IMR-90 (cell line): Measurements from ENCODE around the gene OVCA2. TPM values are rescaled to one million over a fixed set of nuclear protein-coding genes. Genes with fewer than 3 reads are reported as not detected.
A peak's percentile ranks its signal among the peaks of the same experiment; 100 is the strongest.

Source experiments
- ATAC-seq: fragments of 200-7000 bp; cut with Tn5 transposase; 2 replicates; pipeline ENCODE4 v1.9.1; 2020; ENCODE audit warnings: low read depth, mild to moderate bottlenecking, moderate library complexity
- BruUV-seq: library from RNA; stranded (reverse); fragments of 400-500 nt; replicated peaks from 2 replicates; lab custom pipeline; 2021; lab: Mats Ljungman, UMichigan
- CTCF ChIA-PET: fragments of 300-600 bp; formaldehyde crosslinking; extraction: SDS; loops from one replicate; lab custom pipeline; 2021; ENCODE audit warnings: antibody characterized with exemption; lab: Yijun Ruan, JAX
- POLR2A ChIA-PET: fragments of 300-600 bp; sonication (Branson Sonifier 250); formaldehyde crosslinking; loops from one replicate; lab custom pipeline; 2022; ENCODE audit warnings: antibody characterized with exemption; ENCODE audit not compliant: unreplicated experiment; lab: Charles Lee
- DNase-seq: peaks from one replicate; pipeline ENCODE4 v3.0.0; 2013
- H2AFZ ChIP-seq: replicated peaks from 2 replicates; pipeline ENCODE3; 2013; ENCODE audit warnings: low read length, mild to moderate bottlenecking; ENCODE audit not compliant: poor library complexity
- H2AK5ac ChIP-seq: 2 replicates; pipeline ENCODE4 v1.6.1; 2013; ENCODE audit warnings: low read depth, low read length, inconsistent platforms
- H2AK9ac ChIP-seq: replicated peaks from 2 replicates; pipeline ENCODE3; 2013; ENCODE audit warnings: mild to moderate bottlenecking, low read depth, low read length, moderate library complexity; ENCODE audit not compliant: poor library complexity
- H2BK120ac ChIP-seq: 2 replicates; pipeline ENCODE4 v1.6.1; 2013; ENCODE audit warnings: low read depth, low read length, inconsistent platforms
- H2BK15ac ChIP-seq: 3 replicates; pipeline ENCODE4 v1.6.1; 2013; ENCODE audit warnings: low read depth, low read length, inconsistent platforms
- H2BK20ac ChIP-seq: 2 replicates; pipeline ENCODE4 v1.6.1; 2013; ENCODE audit warnings: low read depth, mild to moderate bottlenecking, inconsistent platforms, low read length, moderate library complexity
- H2BK5ac ChIP-seq: 2 replicates; pipeline ENCODE4 v1.6.1; 2013; ENCODE audit warnings: mild to moderate bottlenecking, low read depth, low read length, inconsistent platforms; ENCODE audit not compliant: poor library complexity, severe bottlenecking
- H3K14ac ChIP-seq: replicated peaks from 2 replicates; pipeline ENCODE4 v1.6.1; 2013; ENCODE audit warnings: low read depth, low read length, inconsistent platforms
- H3K18ac ChIP-seq: 2 replicates; pipeline ENCODE4 v1.6.1; 2013; ENCODE audit warnings: low read depth, low read length, control low read depth
- H3K23ac ChIP-seq: 2 replicates; pipeline ENCODE4 v1.6.1; 2013; ENCODE audit warnings: low read depth, low read length, inconsistent platforms
- H3K27ac ChIP-seq: 2 replicates; pipeline ENCODE4 v1.5.1; 2013; ENCODE audit warnings: mild to moderate bottlenecking, control low read depth, low read length; ENCODE audit not compliant: insufficient read depth
- H3K27me3 ChIP-seq: 2 replicates; pipeline ENCODE4 v1.6.1; 2013; ENCODE audit warnings: low read length; ENCODE audit not compliant: control insufficient read depth, insufficient read depth
- H3K36me3 ChIP-seq: 2 replicates; pipeline ENCODE4 v1.6.1; 2013; ENCODE audit warnings: low read length, mixed read lengths; ENCODE audit not compliant: control insufficient read depth, insufficient read depth
- H3K4ac ChIP-seq: 2 replicates; pipeline ENCODE4 v1.6.1; 2013; ENCODE audit warnings: low read depth, low read length, inconsistent platforms
- H3K4me1 ChIP-seq: 2 replicates; pipeline ENCODE4 v1.6.1; 2013; ENCODE audit warnings: low read length, mixed read lengths; ENCODE audit not compliant: control insufficient read depth, insufficient read depth
- H3K4me2 ChIP-seq: 2 replicates; pipeline ENCODE4 v1.6.1; 2013; ENCODE audit warnings: low read depth, mild to moderate bottlenecking, control low read depth, low read length, moderate library complexity
- H3K4me3 ChIP-seq: 2 replicates; pipeline ENCODE4 v1.5.1; 2013; ENCODE audit warnings: low read depth, mild to moderate bottlenecking, control low read depth, low read length, moderate library complexity; ENCODE audit not compliant: insufficient read depth
- H3K56ac ChIP-seq: 2 replicates; pipeline ENCODE4 v1.6.1; 2013; ENCODE audit warnings: low read length, inconsistent platforms; ENCODE audit not compliant: insufficient read depth; ENCODE audit errors: extremely low read depth
- H3K79me1 ChIP-seq, 2 experiments: 2 replicates each; pipeline ENCODE4 v1.6.1; 2013; ENCODE audit warnings: low read length in 2 of 2, inconsistent platforms in 1 of 2, low read depth in 1 of 2
- H3K9ac ChIP-seq: 2 replicates; pipeline ENCODE4 v1.6.1; 2013; ENCODE audit warnings: low read depth, low read length, control low read depth
- H3K9me1 ChIP-seq: 2 replicates; pipeline ENCODE4 v1.6.1; 2013; ENCODE audit warnings: low read length, inconsistent platforms; ENCODE audit not compliant: insufficient read depth
- H3K9me3 ChIP-seq: 2 replicates; pipeline ENCODE4 v1.6.1; 2013; ENCODE audit warnings: low read length; ENCODE audit not compliant: control insufficient read depth, insufficient read depth
- H4K20me1 ChIP-seq: 2 replicates; pipeline ENCODE4 v1.6.1; 2013; ENCODE audit warnings: low read length, inconsistent platforms; ENCODE audit not compliant: insufficient read depth
- H4K5ac ChIP-seq: 2 replicates; pipeline ENCODE4 v1.6.1; 2013; ENCODE audit warnings: mild to moderate bottlenecking, low read depth, low read length, control low read depth
- H4K8ac ChIP-seq, 2 experiments: 2 replicates each; pipeline ENCODE4 v1.6.1; 2013; ENCODE audit warnings: low read depth in 2 of 2, low read length in 2 of 2, control low read depth in 1 of 2, inconsistent platforms in 1 of 2
- H4K91ac ChIP-seq: 2 replicates; pipeline ENCODE4 v1.6.1; 2013; ENCODE audit warnings: low read depth, low read length, inconsistent platforms; ENCODE audit not compliant: insufficient read depth
- BHLHE40 ChIP-seq: fragments of 150-350 bp; IDR thresholded peaks from 2 replicates; pipeline ENCODE4 v1.6.1; 2016; ENCODE audit warnings: mild to moderate bottlenecking, low read depth, low read length
- CEBPB ChIP-seq: IDR thresholded peaks from 2 replicates; pipeline ENCODE4 v1.6.1; 2012; ENCODE audit warnings: low read depth, low read length, improper control_type of control experiment
- MAFK ChIP-seq: IDR thresholded peaks from 2 replicates; pipeline ENCODE4 v1.6.1; 2012; ENCODE audit warnings: low read depth, low read length, improper control_type of control experiment
- MAZ ChIP-seq: IDR thresholded peaks from 2 replicates; pipeline ENCODE4 v1.6.1; 2012; ENCODE audit warnings: low read depth, mild to moderate bottlenecking, low read length, improper control_type of control experiment, moderate library complexity, borderline replicate concordance
- NFE2L2 ChIP-seq: fragments of 150-350 bp; IDR thresholded peaks from 2 replicates; pipeline ENCODE4 v1.6.1; 2016; ENCODE audit warnings: low read depth, mild to moderate bottlenecking, low read length
- SMC3 ChIP-seq: fragments of 150-350 bp; IDR thresholded peaks from 2 replicates; pipeline ENCODE4 v1.6.1; 2016; ENCODE audit warnings: low read depth, mild to moderate bottlenecking, antibody characterized with exemption, low read length, moderate library complexity
- WGBS, 2 experiments: methylation state at CpG; one replicate each; pipeline versions ENCODE4 v1.1.5 to v1.1.7; 2013; ENCODE audit warnings: missing lambda C conversion rate in 2 of 2; ENCODE audit not compliant: insufficient read length in 1 of 2; ENCODE audit errors: extremely low coverage in 2 of 2; 5-methylcytosine and 5-hydroxymethylcytosine counted together
- dilution Hi-C: fragments of 300-500 bp; cut with HindIII; formaldehyde crosslinking; loops from one replicate; pipeline ENCODE4 v1.14.3; 2018; ENCODE audit warnings: low sequenced_read_pairs; ENCODE audit not compliant: unreplicated experiment
- in situ Hi-C: fragments of 300-500 bp; cut with MboI; formaldehyde crosslinking; loops from 3 replicates; pipeline ENCODE4 v1.14.3; 2019; ENCODE audit warnings: low sequenced_read_pairs, inconsistent platforms, mixed read lengths
- intact Hi-C: fragments of 100-400 bp; cut with micrococcal nuclease; formaldehyde crosslinking; loops from 2 replicates; pipeline ENCODE4 v1.10.0; 2022
- polyA plus RNA-seq, 3 experiments: library from polyadenylated mRNA; depleted of rRNA; stranded (reverse); fragments of >200 nt; gene quantifications; 2 replicates each; pipeline ENCODE4 v1.2.3, GENCODE V29; 2012; ENCODE audit warnings: low replicate concordance in 1 of 3
- total RNA-seq: library from RNA; depleted of rRNA; stranded (reverse); fragments of >200 nt; gene quantifications from 2 replicates; pipeline ENCODE4 v1.2.3, GENCODE V29; 2012
- TF ChIP-seq, protein P1 (sequence below): conservative IDR thresholded peaks from 2 replicates; pipeline ENCODE4 v1.5.1; 2012; ENCODE audit warnings: mild to moderate bottlenecking, low read depth, low read length, improper control_type of control experiment
- TF ChIP-seq, protein P2 (sequence below): fragments of 150-350 bp; IDR thresholded peaks from 2 replicates; pipeline ENCODE4 v1.6.1; 2017; ENCODE audit warnings: mild to moderate bottlenecking, antibody characterized with exemption, low read length, low read depth
- TF ChIP-seq, protein P3 (sequence below): fragments of 150-350 bp; IDR thresholded peaks from 2 replicates; pipeline ENCODE4 v1.6.1; 2016; ENCODE audit warnings: low read depth, mild to moderate bottlenecking, low read length, moderate library complexity, borderline replicate concordance

The OVCA2 gene
- total and polyA plus RNA-seq, 2 of the 4 experiments (the other 2 are of a cell fraction) = 38.7 to 46.9 TPM

DNA sequence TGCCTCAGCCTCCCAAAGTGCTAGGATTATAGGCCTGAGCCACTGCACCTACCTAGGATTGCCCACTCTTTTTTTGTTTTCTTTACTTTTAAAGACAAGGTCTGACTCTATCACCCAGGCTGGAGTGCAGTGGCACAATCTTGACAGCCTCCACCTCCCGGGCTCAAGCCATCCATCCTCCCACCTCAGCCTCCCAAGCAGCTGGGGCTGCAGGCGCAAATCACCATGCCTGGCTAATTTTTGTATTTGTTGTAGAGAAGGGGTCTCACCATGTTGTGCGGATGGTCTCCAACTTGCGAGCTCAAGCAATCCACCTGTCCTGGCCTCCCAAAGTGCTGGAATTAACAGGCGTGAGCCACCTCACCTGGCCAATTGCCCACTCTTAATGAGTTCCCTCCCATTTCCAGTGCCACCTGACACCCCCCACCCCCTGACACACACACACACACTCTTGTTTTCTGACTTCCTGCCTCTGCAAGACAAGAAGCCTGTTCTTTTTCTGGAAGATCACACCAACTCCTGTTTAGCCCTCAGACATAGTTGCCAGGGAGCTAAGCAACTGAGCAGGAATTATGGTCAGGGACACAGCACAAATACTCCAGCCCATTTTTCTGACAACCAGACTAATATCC is 2.6 kb downstream of the OVCA2 start:
- Histone ChIP-seq H2AFZ (no peak overlapping the region), H3K14ac (no peak overlapping the region; the same call in 1 of the 2 replicates), H3K23ac (no peak overlapping the region), H3K27me3 (no peaks in the 10 kb centered on the region), H3K27ac (no peak overlapping the region), H2BK20ac (no peak overlapping the region), H3K9me3 (no peaks in the 10 kb centered on the region), H2AK9ac (no peak overlapping the region), H4K20me1 (peaks cover 11% of the 10 kb centered on the region; the same call in 1 of the 2 replicates), H3K79me1 (peaks cover 22 to 43% of the 10 kb centered on the region in 2 experiments), H3K4me1 (peaks cover 28% of the 10 kb centered on the region), H3K56ac (no peak overlapping the region), H3K9me1 (peaks cover 22% of the 10 kb centered on the region), H4K91ac (no peak overlapping the region), H2BK15ac (0 out of 3 replicates have a peak overlapping the region, but pooled peaks have one; percentile 28), H3K36me3 (peaks cover 22% of the 10 kb centered on the region), H3K4me2 (no peak overlapping the region), H4K8ac (peak overlapping the region in 1 of 2 experiments; percentile 32; a peak in 1 of 4 replicates), H3K9ac (no peak overlapping the region), H3K4me3 (no peak overlapping the region), H2BK5ac (peak overlapping the region; percentile 3), H3K18ac (no peak overlapping the region), H2AK5ac (no peak overlapping the region), H4K5ac (no peak overlapping the region), H3K4ac (no peak overlapping the region), H2BK120ac (no peak overlapping the region)
- BruUV-seq = no TSS peak
- ATAC-seq = no peak
- ChIA-PET CTCF (no interaction called here), POLR2A (interaction anchor here (0.7 kb wide), 1 partner anchor 122 kb away, joined by 6 read pairs; no protein-coding TSS in a partner anchor)
- dilution Hi-C loops = no loop called here
- TF ChIP-seq, protein P1, sequence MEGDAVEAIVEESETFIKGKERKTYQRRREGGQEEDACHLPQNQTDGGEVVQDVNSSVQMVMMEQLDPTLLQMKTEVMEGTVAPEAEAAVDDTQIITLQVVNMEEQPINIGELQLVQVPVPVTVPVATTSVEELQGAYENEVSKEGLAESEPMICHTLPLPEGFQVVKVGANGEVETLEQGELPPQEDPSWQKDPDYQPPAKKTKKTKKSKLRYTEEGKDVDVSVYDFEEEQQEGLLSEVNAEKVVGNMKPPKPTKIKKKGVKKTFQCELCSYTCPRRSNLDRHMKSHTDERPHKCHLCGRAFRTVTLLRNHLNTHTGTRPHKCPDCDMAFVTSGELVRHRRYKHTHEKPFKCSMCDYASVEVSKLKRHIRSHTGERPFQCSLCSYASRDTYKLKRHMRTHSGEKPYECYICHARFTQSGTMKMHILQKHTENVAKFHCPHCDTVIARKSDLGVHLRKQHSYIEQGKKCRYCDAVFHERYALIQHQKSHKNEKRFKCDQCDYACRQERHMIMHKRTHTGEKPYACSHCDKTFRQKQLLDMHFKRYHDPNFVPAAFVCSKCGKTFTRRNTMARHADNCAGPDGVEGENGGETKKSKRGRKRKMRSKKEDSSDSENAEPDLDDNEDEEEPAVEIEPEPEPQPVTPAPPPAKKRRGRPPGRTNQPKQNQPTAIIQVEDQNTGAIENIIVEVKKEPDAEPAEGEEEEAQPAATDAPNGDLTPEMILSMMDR = no peak
- TF ChIP-seq, protein P2, sequence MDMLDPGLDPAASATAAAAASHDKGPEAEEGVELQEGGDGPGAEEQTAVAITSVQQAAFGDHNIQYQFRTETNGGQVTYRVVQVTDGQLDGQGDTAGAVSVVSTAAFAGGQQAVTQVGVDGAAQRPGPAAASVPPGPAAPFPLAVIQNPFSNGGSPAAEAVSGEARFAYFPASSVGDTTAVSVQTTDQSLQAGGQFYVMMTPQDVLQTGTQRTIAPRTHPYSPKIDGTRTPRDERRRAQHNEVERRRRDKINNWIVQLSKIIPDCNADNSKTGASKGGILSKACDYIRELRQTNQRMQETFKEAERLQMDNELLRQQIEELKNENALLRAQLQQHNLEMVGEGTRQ = no peak
- TF ChIP-seq SMC3 (no peak), MAZ (no peak), BHLHE40 (no peak), MAFK (no peak), NFE2L2 (no peak), CEBPB (no peak)
- TF ChIP-seq, protein P3, sequence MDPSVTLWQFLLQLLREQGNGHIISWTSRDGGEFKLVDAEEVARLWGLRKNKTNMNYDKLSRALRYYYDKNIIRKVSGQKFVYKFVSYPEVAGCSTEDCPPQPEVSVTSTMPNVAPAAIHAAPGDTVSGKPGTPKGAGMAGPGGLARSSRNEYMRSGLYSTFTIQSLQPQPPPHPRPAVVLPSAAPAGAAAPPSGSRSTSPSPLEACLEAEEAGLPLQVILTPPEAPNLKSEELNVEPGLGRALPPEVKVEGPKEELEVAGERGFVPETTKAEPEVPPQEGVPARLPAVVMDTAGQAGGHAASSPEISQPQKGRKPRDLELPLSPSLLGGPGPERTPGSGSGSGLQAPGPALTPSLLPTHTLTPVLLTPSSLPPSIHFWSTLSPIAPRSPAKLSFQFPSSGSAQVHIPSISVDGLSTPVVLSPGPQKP = no peak
- in situ Hi-C loops = loop anchor here (25.0 kb wide), 1 partner anchor 332 kb away; the partner anchor contains the start of genes TLCD2 and WDR81
- DNase-seq = no peak
- 84% methylated on average over 2 of the region's 5 CpGs; no CpG with 5 or more reads in 1 of the 2 experiments for WGBS, 2 experiments
- intact Hi-C loops = loop anchor here (5.0 kb wide), 1 partner anchor 327 kb away; no protein-coding TSS in a partner anchor
